Cardiac muscle cell (in vitro differentiated cells and primary cell): Measurements from ENCODE around the gene NRG3. TPM values are rescaled to one million over a fixed set of nuclear protein-coding genes. Genes with fewer than 3 reads are reported as not detected.

ENCODE experiments used
- DNase-seq, 2 donors: peaks; one replicate each; pipeline versions ENCODE4 v3.0.0 to v3.0.0-alpha.2; 2010 to 2017; ENCODE audit warnings: low read depth in 1 of 2, low spot score in 1 of 2
- H3K27ac ChIP-seq: fragments of 200-600 bp; sonication (generic); 2 replicates; pipeline ENCODE4 v1.5.1; 2016
- H3K27me3 ChIP-seq: fragments of 200-600 bp; sonication (generic); 2 replicates; pipeline ENCODE4 v1.6.0; 2016; ENCODE audit warnings: control low read depth
- H3K36me3 ChIP-seq: fragments of 200-600 bp; sonication (generic); 2 replicates; pipeline ENCODE4 v1.5.1; 2016; ENCODE audit warnings: control low read depth
- H3K4me1 ChIP-seq: fragments of 200-600 bp; sonication (generic); 2 replicates; pipeline ENCODE4 v1.8.1; 2017; ENCODE audit warnings: low read depth, mild to moderate bottlenecking, mixed run types
- H3K4me3 ChIP-seq: fragments of 200-600 bp; sonication (generic); 2 replicates; pipeline ENCODE4 v1.5.1; 2016; ENCODE audit warnings: mild to moderate bottlenecking
- H3K9me3 ChIP-seq: fragments of 200-600 bp; sonication (generic); 2 replicates; pipeline ENCODE4 v1.5.1; 2017; ENCODE audit warnings: low read depth, mild to moderate bottlenecking, control low read depth
- CTCF ChIP-seq: IDR thresholded peaks from 2 replicates; pipeline ENCODE4 v1.5.1; 2012; ENCODE audit warnings: low read depth, mild to moderate bottlenecking, low read length
- polyA plus RNA-seq: library from polyadenylated mRNA; unstranded; fragments of >200 nt; fragmentation: Nextera tagmentation; extraction: Ambion mirVana; gene quantifications from 2 replicates; pipeline ENCODE4 v1.2.1, GENCODE V29; 2016
- total RNA-seq: library from RNA; depleted of rRNA; stranded (reverse); fragments of >200 nt; gene quantifications from 2 replicates; pipeline ENCODE4 v1.2.3, GENCODE V29; 2016

Gene NRG3
- total and polyA plus RNA-seq, 2 experiments from 2014 or later, result 0.48 to 0.55 TPM

- DNase-seq, result no peak
- Histone ChIP-seq H3K27me3 (no peaks in the 10 kb centered on the region), H3K27ac (no peak overlapping the region), H3K4me1 (no peaks in the 10 kb centered on the region), H3K36me3 (no peaks in the 10 kb centered on the region), H3K4me3 (no peak overlapping the region), H3K9me3 (no peaks in the 10 kb centered on the region)
- no peak for TF ChIP-seq CTCF
Observed at GRCh38 chr10:82506680-82507376, 631.8 kb downstream of the NRG3 start.

- no peaks in the 10 kb centered on the region for H3K27me3 ChIP-seq
Observed at GRCh38 chr10:82515256-82515655, 640.3 kb downstream of the NRG3 start.

GRCh38 chr10:82529062-82529461 is 654.1 kb downstream of the NRG3 start:
- H3K4me3 ChIP-seq, result no peak overlapping the region
- no peaks in the 10 kb centered on the region for H3K4me1 ChIP-seq
- no peak for DNase-seq
- H3K36me3 ChIP-seq, result no peaks in the 10 kb centered on the region
- no peak overlapping the region for H3K27ac ChIP-seq
- TF ChIP-seq CTCF, result no peak
- no peaks in the 10 kb centered on the region for H3K27me3 ChIP-seq
- H3K9me3 ChIP-seq, result no peaks in the 10 kb centered on the region

More at GRCh38 chr10:82515256-82515655, 640.3 kb downstream of the NRG3 start:
- no peak for DNase-seq
- no peak overlapping the region for H3K4me3 ChIP-seq
- no peak for TF ChIP-seq CTCF
- H3K9me3 ChIP-seq, result no peaks in the 10 kb centered on the region
- no peaks in the 10 kb centered on the region for H3K36me3 ChIP-seq
- H3K27ac ChIP-seq, result no peak overlapping the region
- no peaks in the 10 kb centered on the region for H3K4me1 ChIP-seq

- Histone ChIP-seq H3K4me1 (no peaks in the 10 kb centered on the region), H3K27me3 (no peaks in the 10 kb centered on the region), H3K27ac (no peak overlapping the region), H3K36me3 (no peaks in the 10 kb centered on the region), H3K9me3 (no peaks in the 10 kb centered on the region), H3K4me3 (no peak overlapping the region)
- no peak for DNase-seq
- no peak for TF ChIP-seq CTCF
Observed at GRCh38 chr10:82535457-82535856, 660.5 kb downstream of the NRG3 start.

- no peak overlapping the region for H3K4me3 ChIP-seq
- H3K36me3 ChIP-seq, result no peaks in the 10 kb centered on the region
- no peak overlapping the region for H3K27ac ChIP-seq
- H3K27me3 ChIP-seq, result no peaks in the 10 kb centered on the region
- TF ChIP-seq CTCF, result no peak
- no peaks in the 10 kb centered on the region for H3K9me3 ChIP-seq
- DNase-seq, result no peak
- no peaks in the 10 kb centered on the region for H3K4me1 ChIP-seq
Observed at GRCh38 chr10:82536668-82537067, 661.7 kb downstream of the NRG3 start.

- Histone ChIP-seq H3K4me1 (no peaks in the 10 kb centered on the region), H3K27ac (no peak overlapping the region), H3K9me3 (no peaks in the 10 kb centered on the region), H3K4me3 (no peak overlapping the region), H3K36me3 (no peaks in the 10 kb centered on the region), H3K27me3 (no peaks in the 10 kb centered on the region)
- DNase-seq, result no peak
- TF ChIP-seq CTCF, result no peak
Observed at GRCh38 chr10:82538272-82538671, 663.3 kb downstream of the NRG3 start.
